HG03066 (cell line): ENCODE results near the gene ITGA3.
"Not testable (repeated sequence)": the region's sequence is repeated elsewhere in the genome, so short reads cannot be mapped to it uniquely, and the experiment has no call there.

ENCODE experiments used
- ATAC-seq: cut with Tn5 transposase; IDR thresholded peaks from one replicate; pipeline ENCODE4 v1.9.1; 2021; ENCODE audit warnings: low read depth; ENCODE audit not compliant: unreplicated experiment

Gene ITGA3

GRCh38 chr17:50034498-50035364 lies 21.2 kb upstream of the ITGA3 start:
- no peak for ATAC-seq

- no peak for ATAC-seq
These were observed 20.5 kb upstream of the ITGA3 start for GRCh38 chr17:50035421-50035879.

- ATAC-seq = no peak
These were observed 20.0 kb upstream of the ITGA3 start for GRCh38 chr17:50035945-50036344.

- ATAC-seq = no peak
These were observed 19.3 kb upstream of the ITGA3 start for GRCh38 chr17:50036455-50037261.

- ATAC-seq = no peak
These were observed 18.4 kb upstream of the ITGA3 start for GRCh38 chr17:50037321-50038107.

GRCh38 chr17:50039058-50039457 lies 16.9 kb upstream of the ITGA3 start:
- no peak for ATAC-seq

- ATAC-seq = not testable (repeated sequence)
These were observed 15.4 kb upstream of the ITGA3 start for GRCh38 chr17:50040496-50040895.

GRCh38 chr17:50042211-50042610 lies 13.7 kb upstream of the ITGA3 start:
- no peak for ATAC-seq

- no peak for ATAC-seq
These were observed 12.4 kb upstream of the ITGA3 start for GRCh38 chr17:50043290-50044148.

- ATAC-seq = no peak
These were observed 11.4 kb upstream of the ITGA3 start for GRCh38 chr17:50044483-50044882.

GRCh38 chr17:50045154-50045553 lies 10.8 kb upstream of the ITGA3 start:
- ATAC-seq = no peak

GRCh38 chr17:50046179-50046578 lies 9.7 kb upstream of the ITGA3 start:
- no peak for ATAC-seq

GRCh38 chr17:50046667-50047066 lies 9.2 kb upstream of the ITGA3 start:
- ATAC-seq = no peak

- no peak for ATAC-seq
These were observed 8.8 kb upstream of the ITGA3 start for GRCh38 chr17:50047083-50047482.

GRCh38 chr17:50047488-50048126 lies 8.3 kb upstream of the ITGA3 start:
- no peak for ATAC-seq

GRCh38 chr17:50048146-50048720 lies 7.7 kb upstream of the ITGA3 start:
- ATAC-seq = no peak

- no peak for ATAC-seq
These were observed 6.9 kb upstream of the ITGA3 start for GRCh38 chr17:50048988-50049387.

GRCh38 chr17:50049636-50050035 lies 6.3 kb upstream of the ITGA3 start:
- ATAC-seq = no peak

- ATAC-seq = no peak
These were observed 5.4 kb upstream of the ITGA3 start for GRCh38 chr17:50050431-50051032.
